NCI-H510A treated with DMSO at 0.1 percent for 48 hours (cell line): ENCODE measurements around the gene SEPHS2.
A peak's percentile ranks its signal among the peaks of the same experiment; 100 is the strongest.
"Not testable (repeated sequence)": the region's sequence is repeated elsewhere in the genome, so short reads cannot be mapped to it uniquely, and the experiment has no call there.

Experiments
- DNase-seq: peaks from one replicate; lab custom pipeline; 2025; lab: John Stamatoyannopoulos, UW

Gene SEPHS2

DNA sequence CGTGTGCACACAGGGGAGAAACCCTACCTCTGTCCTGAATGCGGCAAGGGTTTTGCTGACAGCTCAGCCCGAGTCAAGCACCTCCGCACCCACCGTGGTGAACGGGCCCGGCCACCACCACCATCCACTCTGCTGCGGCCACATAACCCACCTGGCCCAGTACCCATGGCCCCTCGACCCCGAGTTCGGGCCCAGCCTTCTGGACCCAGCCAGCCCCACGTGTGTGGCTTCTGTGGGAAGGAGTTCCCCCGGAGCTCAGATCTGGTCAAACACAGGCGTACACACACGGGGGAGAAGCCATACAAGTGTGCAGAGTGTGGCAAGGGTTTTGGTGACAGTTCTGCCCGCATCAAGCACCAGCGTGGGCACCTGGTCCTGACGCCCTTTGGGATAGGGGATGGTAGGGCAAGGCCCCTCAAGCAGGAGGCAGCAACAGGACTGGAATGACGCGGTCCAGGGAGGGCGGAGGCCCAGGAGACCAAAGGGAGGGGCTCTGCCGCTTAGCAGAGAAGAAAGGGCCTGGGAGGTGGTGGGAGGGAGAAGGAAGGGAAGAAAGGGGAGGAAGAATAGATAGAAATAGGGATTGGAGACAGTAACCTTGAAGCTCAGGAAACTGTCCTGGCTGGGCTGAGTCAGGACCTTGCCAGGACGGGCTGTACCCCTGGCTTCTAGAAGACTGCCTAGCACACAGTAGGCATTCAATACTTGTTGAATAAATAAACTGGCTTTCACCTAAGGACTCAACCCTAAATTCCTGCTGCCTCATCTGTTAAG, 46.8 kb downstream of the SEPHS2 start:
- no peak for DNase-seq

DNA sequence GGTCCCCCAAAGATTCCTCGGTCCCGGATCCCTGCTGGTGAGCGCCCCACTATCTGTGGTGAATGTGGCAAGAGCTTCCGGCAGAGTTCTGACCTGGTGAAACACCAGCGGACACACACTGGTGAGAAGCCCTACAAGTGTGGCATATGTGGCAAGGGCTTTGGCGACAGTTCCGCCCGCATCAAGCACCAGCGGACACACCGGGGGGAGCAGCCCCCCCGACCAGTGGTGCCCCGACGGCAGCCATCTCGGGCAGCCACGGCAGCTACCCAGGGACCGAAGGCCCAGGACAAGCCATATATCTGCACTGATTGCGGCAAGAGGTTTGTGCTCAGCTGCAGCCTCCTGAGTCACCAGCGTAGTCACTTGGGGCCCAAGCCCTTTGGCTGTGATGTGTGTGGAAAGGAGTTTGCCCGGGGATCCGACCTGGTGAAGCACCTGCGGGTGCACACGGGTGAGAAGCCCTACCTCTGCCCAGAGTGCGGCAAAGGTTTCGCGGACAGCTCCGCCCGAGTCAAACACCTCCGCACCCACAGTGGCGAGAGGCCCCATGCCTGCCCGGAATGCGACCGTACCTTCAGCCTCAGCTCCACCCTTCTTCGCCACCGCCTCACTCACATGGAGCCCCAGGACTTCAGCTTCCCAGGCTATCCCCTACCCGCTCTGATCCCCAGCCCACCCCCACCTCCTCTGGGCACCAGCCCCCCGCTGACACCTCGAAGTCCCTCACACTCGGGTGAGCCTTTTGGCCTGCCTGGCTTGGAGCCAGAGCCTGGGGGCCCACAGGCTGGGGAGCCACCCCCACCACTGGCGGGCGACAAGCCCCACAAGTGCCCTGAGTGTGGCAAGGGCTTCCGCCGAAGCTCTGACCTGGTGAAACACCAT, 47.7 kb downstream of the SEPHS2 start:
- DNase-seq = no peak

GRCh38 chr16:30397056-30397455, 48.6 kb downstream of the SEPHS2 start:
- DNase-seq = no peak

DNA sequence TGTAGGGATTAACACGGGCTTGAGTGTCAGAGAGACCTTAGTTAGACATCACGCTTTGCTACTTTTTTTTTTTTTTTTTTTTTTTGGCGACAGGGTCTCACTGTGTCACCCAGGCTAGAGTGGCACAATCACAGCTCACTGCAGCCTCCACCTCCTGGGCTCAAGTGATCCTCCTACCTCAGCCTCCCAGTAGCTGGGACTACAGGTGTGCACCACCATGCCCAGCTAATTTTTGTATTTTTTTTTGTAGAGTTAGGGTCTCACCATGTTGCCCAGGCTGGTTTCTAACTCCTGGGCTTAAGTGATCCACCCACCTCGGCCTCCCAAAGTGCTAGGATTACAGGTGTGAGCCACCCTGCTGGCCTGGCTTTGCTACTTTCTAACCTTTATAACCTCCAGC, 49.0 kb downstream of the SEPHS2 start:
- not testable (repeated sequence) for DNase-seq

DNA sequence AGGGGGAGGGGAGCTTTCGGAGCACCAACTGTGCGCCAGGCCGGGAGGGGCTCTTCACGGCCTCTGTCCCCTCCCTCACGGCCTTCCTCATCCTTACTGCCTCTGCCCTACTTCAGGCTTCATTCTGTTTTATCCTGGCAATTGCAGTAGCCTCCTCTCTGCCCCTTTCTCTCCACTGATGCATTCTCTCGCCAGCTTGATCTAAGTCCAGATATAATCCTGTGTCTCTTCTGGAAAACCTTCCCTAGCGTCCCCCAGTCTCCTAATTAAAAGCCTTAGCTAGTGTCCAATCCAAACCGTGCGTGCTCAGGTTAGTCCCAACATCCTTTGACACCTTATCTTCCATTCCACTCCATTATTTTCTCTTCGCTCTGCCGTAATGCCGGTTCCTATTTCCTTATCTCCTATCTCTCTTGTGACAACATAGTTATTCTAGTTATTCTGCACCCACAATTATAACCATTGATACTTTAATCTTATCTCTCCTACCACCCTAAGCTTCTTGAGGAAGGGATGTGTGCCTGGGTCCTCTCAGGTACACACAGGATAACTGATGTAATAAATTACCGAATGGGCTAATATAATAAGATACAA, 49.6 kb downstream of the SEPHS2 start:
- peak; percentile 50 for DNase-seq

DNA sequence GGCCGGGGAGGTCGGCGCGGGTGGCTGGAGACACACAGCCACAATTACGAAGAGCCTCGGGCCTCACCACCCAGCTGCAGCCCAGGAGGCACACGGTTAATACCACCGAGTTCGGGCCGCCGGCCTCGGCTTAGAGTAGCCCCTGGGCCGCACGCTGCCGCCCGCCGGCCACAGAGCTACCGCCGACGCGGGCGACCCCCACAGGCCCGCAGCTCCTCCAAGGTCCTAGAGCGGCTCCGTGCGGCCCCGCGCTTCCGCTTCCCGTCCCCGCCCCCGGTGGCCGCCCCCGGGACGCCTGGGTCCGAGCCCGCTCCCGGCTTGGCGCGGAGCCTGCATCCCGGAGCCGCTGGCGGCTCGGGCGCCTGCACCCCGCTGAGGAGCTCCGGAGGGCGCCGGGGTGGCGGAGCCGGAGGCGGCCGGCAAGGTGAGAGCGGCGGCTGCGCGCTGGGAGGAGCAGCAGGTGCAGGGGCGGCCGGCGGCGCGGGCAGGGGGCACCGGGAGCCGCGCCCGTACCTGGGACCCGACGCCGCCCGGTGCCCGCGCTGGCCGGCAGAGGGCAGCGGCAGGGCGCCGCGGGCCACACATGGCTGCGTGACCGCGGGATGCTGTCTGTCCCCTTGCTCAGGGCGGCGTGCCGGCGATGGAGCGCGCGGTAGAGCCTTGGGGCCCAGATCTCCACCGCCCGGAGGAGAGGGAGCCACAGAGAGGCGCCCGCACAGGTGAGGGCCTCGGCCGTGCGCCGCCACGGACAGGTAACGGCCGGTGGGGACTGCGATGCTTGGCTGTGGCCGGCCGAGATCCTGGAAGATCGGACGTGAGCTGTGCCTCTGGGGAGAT, 50.3 kb downstream of the SEPHS2 start, which contains the start of gene ZNF48:
Gene ZNF48 (plus strand): TSS at position 266 of the 837 bp plus-strand sequence. CDS start 375 bp downstream, at position 641.
- DNase-seq = peak; percentile 93

DNA sequence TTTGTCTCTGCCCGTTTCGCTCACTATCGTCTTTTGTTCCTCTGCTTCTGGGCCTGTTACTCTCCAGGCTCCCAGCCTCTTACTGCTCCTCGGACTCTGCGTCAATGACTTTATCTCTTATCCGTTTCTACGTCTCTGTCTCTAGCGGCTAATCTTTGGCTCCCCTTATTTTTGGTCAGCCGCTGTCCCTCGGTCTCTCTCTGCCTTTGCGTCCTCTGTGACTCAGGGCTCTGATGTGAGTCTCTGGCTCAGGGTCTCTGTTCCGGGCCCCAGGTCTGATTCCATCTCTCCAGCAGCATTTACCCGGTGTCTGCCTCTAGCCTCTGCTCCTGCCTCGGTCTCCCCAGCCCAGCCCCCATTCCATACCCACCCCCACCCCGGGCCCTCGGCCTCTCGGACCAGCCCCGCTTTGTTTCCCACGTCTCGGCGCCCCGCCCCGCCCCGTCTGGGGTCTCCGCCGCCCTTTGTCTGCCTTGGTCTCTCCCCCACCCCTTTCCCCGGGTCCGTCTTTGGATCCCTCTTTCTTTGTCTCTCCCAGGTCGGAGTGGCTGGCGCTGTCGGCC, 51.0 kb downstream of the SEPHS2 start:
- peak; percentile 70 for DNase-seq
